Endodermal cell (in vitro differentiated cells): ENCODE results near the gene GALNT2. TPM values are rescaled to one million over a fixed set of nuclear protein-coding genes. Genes with fewer than 3 reads are reported as not detected.

Experiments used
- DNase-seq: peaks from one replicate; pipeline ENCODE4 v3.0.0-alpha.2; 2017
- H3K27ac ChIP-seq: 2 replicates; pipeline ENCODE4 v1.5.1; 2013; ENCODE audit warnings: mild to moderate bottlenecking, low read depth, low read length, moderate library complexity
- H3K27me3 ChIP-seq: 2 replicates; pipeline ENCODE4 v1.6.1; 2013; ENCODE audit warnings: mild to moderate bottlenecking, low read length, moderate library complexity; ENCODE audit not compliant: insufficient read depth, control insufficient read depth, poor library complexity, severe bottlenecking
- H3K36me3 ChIP-seq: 2 replicates; pipeline ENCODE4 v1.7.0; 2013; ENCODE audit warnings: mild to moderate bottlenecking, low read length, moderate library complexity; ENCODE audit not compliant: control insufficient read depth, insufficient read depth
- H3K4me1 ChIP-seq: one replicate; pipeline ENCODE4 v1.7.0; 2013; ENCODE audit warnings: low read length; ENCODE audit not compliant: control insufficient read depth, insufficient read depth
- H3K4me3 ChIP-seq: 2 replicates; pipeline ENCODE4 v1.5.1; 2013; ENCODE audit warnings: mild to moderate bottlenecking, low read length, moderate library complexity
- H3K9ac ChIP-seq: 2 replicates; pipeline ENCODE4 v1.6.1; 2013; ENCODE audit warnings: mild to moderate bottlenecking, low read length, moderate library complexity; ENCODE audit not compliant: poor library complexity, severe bottlenecking; ENCODE audit errors: extremely low read depth
- H3K9me3 ChIP-seq: 2 replicates; pipeline ENCODE4 v1.6.1; 2013; ENCODE audit warnings: mild to moderate bottlenecking, low read length, moderate library complexity; ENCODE audit not compliant: control insufficient read depth
- H3K27ac Mint-ChIP-seq: 2 replicates; pipeline ENCODE4 v1.8.0; 2020; ENCODE audit warnings: mixed read lengths
- H3K27me3 Mint-ChIP-seq: 2 replicates; pipeline ENCODE4 v1.8.0; 2021; ENCODE audit warnings: mild to moderate bottlenecking, mixed read lengths; ENCODE audit not compliant: insufficient read depth
- H3K36me3 Mint-ChIP-seq: 2 replicates; pipeline ENCODE4 v1.8.0; 2020; ENCODE audit warnings: low read depth, mixed read lengths
- H3K4me1 Mint-ChIP-seq: 2 replicates; pipeline ENCODE4 v1.8.0; 2020; ENCODE audit warnings: mixed read lengths
- H3K4me3 Mint-ChIP-seq: 2 replicates; pipeline ENCODE4 v1.8.0; 2020; ENCODE audit warnings: mild to moderate bottlenecking, moderate library complexity, mixed read lengths
- H3K9me3 Mint-ChIP-seq: 2 replicates; pipeline ENCODE4 v1.8.0; 2020; ENCODE audit warnings: mild to moderate bottlenecking, mixed read lengths
- WGBS, 2 experiments: methylation state at CpG; one replicate each; pipeline versions ENCODE4 v1.1.5 to v1.1.7; 2013; ENCODE audit warnings: missing lambda C conversion rate in 2 of 2, mixed read lengths in 1 of 2; ENCODE audit not compliant: insufficient coverage in 1 of 2, insufficient read length in 1 of 2; 5-methylcytosine and 5-hydroxymethylcytosine counted together
- total RNA-seq, 2 donors: library from RNA; stranded (reverse); fragmentation: NEBNext Ultra II Directional in 1 of 2; extraction: Animal tissue kit (Norgen Biotek cat#: 25700) in 1 of 2; gene quantifications; 2 replicates in 1 of 2; 3 replicates in 1 of 2; pipeline ENCODE4 v1.2.1, GENCODE V29; 2021
- TF ChIP-seq, protein P1 (sequence below): fragments of 200-600 bp; sonication (generic); conservative IDR thresholded peaks from 2 replicates; pipeline ENCODE4 v1.5.0; 2021; ENCODE audit warnings: antibody characterized with exemption, mild to moderate bottlenecking

The GALNT2 gene
- total RNA-seq, 2 donors from 2014 or later: 41.6 to 63.5 TPM

DNA sequence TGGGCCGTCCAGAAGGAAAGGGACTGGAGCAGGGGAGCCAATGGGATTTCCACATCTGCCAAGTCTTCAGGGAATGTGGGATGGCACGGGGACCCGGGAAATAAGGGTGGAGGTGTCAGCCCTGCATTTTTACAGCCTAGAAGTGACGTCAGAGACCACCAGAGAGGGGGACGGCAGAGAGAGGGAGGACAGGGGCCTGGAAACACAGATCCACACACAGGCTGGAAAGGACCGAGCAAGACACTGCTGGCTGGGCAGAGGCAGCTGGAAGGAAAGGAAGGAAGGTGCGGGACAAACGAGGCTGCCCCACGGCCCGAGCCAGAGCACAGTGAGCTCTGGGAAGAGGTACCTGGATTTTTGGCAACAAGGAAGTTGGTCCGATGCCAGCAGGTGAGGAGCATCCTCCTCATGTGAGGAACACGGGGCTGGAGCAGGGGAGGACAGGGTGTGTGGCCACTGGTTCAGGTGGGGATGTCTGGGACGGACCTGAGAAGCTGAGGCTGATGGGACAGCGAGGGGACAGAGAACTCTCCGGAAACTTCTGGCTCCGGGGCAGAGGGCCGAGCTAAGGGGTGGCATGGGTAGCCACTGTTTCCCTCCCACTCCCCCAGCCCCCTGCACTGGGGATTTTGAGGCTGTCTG is 220.8 kb downstream of the GALNT2 start:
- TF ChIP-seq, protein P1, sequence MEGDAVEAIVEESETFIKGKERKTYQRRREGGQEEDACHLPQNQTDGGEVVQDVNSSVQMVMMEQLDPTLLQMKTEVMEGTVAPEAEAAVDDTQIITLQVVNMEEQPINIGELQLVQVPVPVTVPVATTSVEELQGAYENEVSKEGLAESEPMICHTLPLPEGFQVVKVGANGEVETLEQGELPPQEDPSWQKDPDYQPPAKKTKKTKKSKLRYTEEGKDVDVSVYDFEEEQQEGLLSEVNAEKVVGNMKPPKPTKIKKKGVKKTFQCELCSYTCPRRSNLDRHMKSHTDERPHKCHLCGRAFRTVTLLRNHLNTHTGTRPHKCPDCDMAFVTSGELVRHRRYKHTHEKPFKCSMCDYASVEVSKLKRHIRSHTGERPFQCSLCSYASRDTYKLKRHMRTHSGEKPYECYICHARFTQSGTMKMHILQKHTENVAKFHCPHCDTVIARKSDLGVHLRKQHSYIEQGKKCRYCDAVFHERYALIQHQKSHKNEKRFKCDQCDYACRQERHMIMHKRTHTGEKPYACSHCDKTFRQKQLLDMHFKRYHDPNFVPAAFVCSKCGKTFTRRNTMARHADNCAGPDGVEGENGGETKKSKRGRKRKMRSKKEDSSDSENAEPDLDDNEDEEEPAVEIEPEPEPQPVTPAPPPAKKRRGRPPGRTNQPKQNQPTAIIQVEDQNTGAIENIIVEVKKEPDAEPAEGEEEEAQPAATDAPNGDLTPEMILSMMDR: no peak
- H3K9me3 Mint-ChIP-seq: no peaks in the 10 kb centered on the region
- H3K27ac Mint-ChIP-seq: no peak overlapping the region
- no peak overlapping the region for H3K27ac ChIP-seq
- no peaks in the 10 kb centered on the region for H3K4me1 ChIP-seq
- DNase-seq: no peak
- no peaks in the 10 kb centered on the region for H3K36me3 ChIP-seq
- no peak overlapping the region for H3K4me3 Mint-ChIP-seq
- H3K4me3 ChIP-seq: no peak overlapping the region
- H3K27me3 Mint-ChIP-seq: peaks cover 10% of the 10 kb centered on the region
- no peaks in the 10 kb centered on the region for H3K9me3 ChIP-seq
- peaks cover 2% of the 10 kb centered on the region for H3K4me1 Mint-ChIP-seq
- no peaks in the 10 kb centered on the region for H3K27me3 ChIP-seq
- WGBS, 2 experiments: 88% methylated on average over 10 to 17 of the region's 17 CpGs
- no peak overlapping the region for H3K9ac ChIP-seq
- H3K36me3 Mint-ChIP-seq: peaks cover 10% of the 10 kb centered on the region

- H3K9ac ChIP-seq: no peak overlapping the region
- 92 to 96% methylated on average over 13 to 14 of the region's 14 CpGs for WGBS, 2 experiments
- no peaks in the 10 kb centered on the region for H3K9me3 ChIP-seq
- Mint-ChIP-seq H3K9me3 (no peaks in the 10 kb centered on the region), H3K4me1 (peaks cover 2% of the 10 kb centered on the region), H3K36me3 (peaks cover 5% of the 10 kb centered on the region), H3K4me3 (no peak overlapping the region), H3K27ac (no peak overlapping the region), H3K27me3 (peaks cover 10% of the 10 kb centered on the region)
- H3K4me1 ChIP-seq: no peaks in the 10 kb centered on the region
- H3K4me3 ChIP-seq: no peak overlapping the region
- TF ChIP-seq, protein P1: no peak
- no peak for DNase-seq
- H3K27me3 ChIP-seq: no peaks in the 10 kb centered on the region
- H3K36me3 ChIP-seq: no peaks in the 10 kb centered on the region
- H3K27ac ChIP-seq: no peak overlapping the region
Observed at GRCh38 chr1:230288641-230289349, 221.8 kb downstream of the GALNT2 start.

DNA sequence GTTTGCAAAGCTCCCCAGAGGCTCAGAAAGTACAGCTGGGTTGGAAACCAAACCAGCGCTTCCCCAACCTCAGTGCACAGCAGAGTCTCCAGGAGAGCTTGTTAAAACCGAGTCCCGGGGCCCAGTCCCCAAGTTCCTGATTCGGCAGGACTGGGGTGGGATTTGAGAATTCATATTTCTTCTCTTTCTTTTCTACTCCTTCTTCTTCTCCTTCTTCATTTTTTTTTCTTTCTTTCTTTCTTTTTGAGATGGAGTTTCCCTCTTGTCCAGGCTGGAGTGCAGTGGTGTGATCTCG is 222.3 kb downstream of the GALNT2 start:
- no peaks in the 10 kb centered on the region for H3K4me1 ChIP-seq
- H3K9me3 Mint-ChIP-seq: no peaks in the 10 kb centered on the region
- 89 to 96% methylated on average over 4 to 5 of the region's 5 CpGs for WGBS, 2 experiments
- H3K9ac ChIP-seq: no peak overlapping the region
- peaks cover 10% of the 10 kb centered on the region for H3K27me3 Mint-ChIP-seq
- H3K27me3 ChIP-seq: no peaks in the 10 kb centered on the region
- no peaks in the 10 kb centered on the region for H3K36me3 ChIP-seq
- TF ChIP-seq, protein P1: no peak
- H3K36me3 Mint-ChIP-seq: peaks cover 2% of the 10 kb centered on the region
- peaks cover 2% of the 10 kb centered on the region for H3K4me1 Mint-ChIP-seq
- DNase-seq: no peak
- no peak overlapping the region for H3K4me3 ChIP-seq
- no peak overlapping the region for H3K27ac Mint-ChIP-seq
- H3K27ac ChIP-seq: no peak overlapping the region
- H3K9me3 ChIP-seq: no peaks in the 10 kb centered on the region
- H3K4me3 Mint-ChIP-seq: no peak overlapping the region
